Ectodermal cell (in vitro differentiated cells): ENCODE measurements around the gene CNPPD1.
A peak's percentile ranks its signal among the peaks of the same experiment; 100 is the strongest.

Experiments
- H3K27ac ChIP-seq: 2 replicates; pipeline ENCODE4 v1.7.0; 2013; ENCODE audit warnings: mild to moderate bottlenecking, low read depth, low read length; ENCODE audit not compliant: insufficient read depth, poor library complexity, severe bottlenecking
- H3K27me3 ChIP-seq: 2 replicates; pipeline ENCODE4 v1.7.0; 2013; ENCODE audit warnings: mild to moderate bottlenecking, low read length; ENCODE audit not compliant: insufficient read depth, control insufficient read depth, poor library complexity, severe bottlenecking
- H3K36me3 ChIP-seq: one replicate; pipeline ENCODE4 v1.7.0; 2013; ENCODE audit warnings: low read length; ENCODE audit not compliant: control insufficient read depth, insufficient read depth
- H3K4me1 ChIP-seq: one replicate; pipeline ENCODE4 v1.7.0; 2013; ENCODE audit warnings: low read length; ENCODE audit not compliant: control insufficient read depth, insufficient read depth
- H3K4me3 ChIP-seq: 2 replicates; pipeline ENCODE4 v1.7.0; 2013; ENCODE audit warnings: low read depth, low read length, control low read depth; ENCODE audit not compliant: insufficient read depth
- H3K9me3 ChIP-seq: 2 replicates; pipeline ENCODE4 v1.7.0; 2013; ENCODE audit warnings: mild to moderate bottlenecking, low read length, moderate library complexity; ENCODE audit not compliant: control insufficient read depth
- WGBS, 2 experiments: methylation state at CpG; one replicate each; pipeline ENCODE4 v1.1.7; 2013; ENCODE audit warnings: missing lambda C conversion rate in 2 of 2; 5-methylcytosine and 5-hydroxymethylcytosine counted together

CNPPD1 gene

GRCh38 chr2:219179601-219180465 lies 3.1 kb upstream of the CNPPD1 start:
- Histone ChIP-seq H3K4me1 (peaks cover 15% of the 10 kb centered on the region), H3K27me3 (no peaks in the 10 kb centered on the region), H3K9me3 (no peaks in the 10 kb centered on the region), H3K36me3 (peaks cover 35% of the 10 kb centered on the region), H3K4me3 (no peak overlapping the region), H3K27ac (no peak overlapping the region)
- WGBS, 2 experiments = 95 to 97% methylated on average over 9 of the region's 9 CpGs

DNA sequence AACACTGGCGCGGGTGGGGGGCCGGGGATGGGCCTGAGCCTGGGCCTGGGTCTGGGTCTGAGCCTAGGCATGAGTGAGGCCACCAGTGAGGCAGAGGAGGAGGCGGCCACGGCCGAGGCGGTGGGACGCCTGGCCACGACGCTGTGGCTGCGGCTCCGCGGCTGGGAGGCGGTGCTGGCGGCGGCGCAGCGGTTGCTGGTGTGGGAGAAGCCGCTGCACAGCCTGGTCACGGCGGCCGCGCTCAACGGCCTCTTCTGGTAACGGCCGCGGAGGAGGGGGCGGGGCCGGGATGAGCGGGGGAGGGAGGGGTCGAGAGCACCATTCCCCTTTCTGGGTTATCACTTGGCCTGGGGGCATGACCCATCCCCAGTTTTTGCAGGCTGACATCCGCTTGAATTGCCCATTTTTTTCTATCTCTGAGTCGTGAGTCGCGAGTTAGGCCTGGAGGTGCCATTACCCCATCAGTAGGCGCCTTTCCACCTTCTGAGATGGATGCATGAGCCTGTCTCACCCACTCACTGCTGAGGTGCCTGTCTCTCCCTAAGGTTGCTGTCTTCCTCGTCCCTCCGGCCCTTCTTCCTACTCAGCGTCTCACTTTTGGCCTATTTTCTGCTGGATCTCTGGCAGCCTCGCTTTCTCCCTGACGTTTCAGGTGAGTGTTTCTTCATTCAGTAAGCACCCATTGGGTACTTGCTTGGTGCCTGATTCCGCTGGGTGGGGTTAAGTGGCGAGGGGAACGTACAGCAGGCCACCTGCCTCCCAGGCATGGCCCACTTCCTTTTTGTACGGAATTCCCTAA lies 1.9 kb upstream of the CNPPD1 start:
- H3K4me3 ChIP-seq = peak overlapping the region; percentile 88
- no peaks in the 10 kb centered on the region for H3K9me3 ChIP-seq
- H3K36me3 ChIP-seq = peaks cover 35% of the 10 kb centered on the region
- no peak overlapping the region for H3K27ac ChIP-seq
- WGBS, 2 experiments = 9% methylated on average over 45 of the region's 45 CpGs
- peaks cover 15% of the 10 kb centered on the region for H3K4me1 ChIP-seq
- no peaks in the 10 kb centered on the region for H3K27me3 ChIP-seq

- Histone ChIP-seq H3K4me3 (peak within 1 kb of the TSS; percentile 88), H3K9me3 (no peaks in the 10 kb centered on the region), H3K4me1 (peaks cover 15% of the 10 kb centered on the region), H3K27me3 (no peaks in the 10 kb centered on the region), H3K27ac (peak within 1 kb of the TSS; percentile 67), H3K36me3 (peaks cover 32% of the 10 kb centered on the region)
- 0 to 1% methylated on average over 67 of the region's 67 CpGs for WGBS, 2 experiments
Measured at GRCh38 chr2:219177552-219178376, 1.0 kb upstream of the CNPPD1 start, which contains the start of gene RETREG2. Gene RETREG2 (plus strand): TSS chr2:219178275. CDS start chr2:219178353, 78 bp downstream.

DNA sequence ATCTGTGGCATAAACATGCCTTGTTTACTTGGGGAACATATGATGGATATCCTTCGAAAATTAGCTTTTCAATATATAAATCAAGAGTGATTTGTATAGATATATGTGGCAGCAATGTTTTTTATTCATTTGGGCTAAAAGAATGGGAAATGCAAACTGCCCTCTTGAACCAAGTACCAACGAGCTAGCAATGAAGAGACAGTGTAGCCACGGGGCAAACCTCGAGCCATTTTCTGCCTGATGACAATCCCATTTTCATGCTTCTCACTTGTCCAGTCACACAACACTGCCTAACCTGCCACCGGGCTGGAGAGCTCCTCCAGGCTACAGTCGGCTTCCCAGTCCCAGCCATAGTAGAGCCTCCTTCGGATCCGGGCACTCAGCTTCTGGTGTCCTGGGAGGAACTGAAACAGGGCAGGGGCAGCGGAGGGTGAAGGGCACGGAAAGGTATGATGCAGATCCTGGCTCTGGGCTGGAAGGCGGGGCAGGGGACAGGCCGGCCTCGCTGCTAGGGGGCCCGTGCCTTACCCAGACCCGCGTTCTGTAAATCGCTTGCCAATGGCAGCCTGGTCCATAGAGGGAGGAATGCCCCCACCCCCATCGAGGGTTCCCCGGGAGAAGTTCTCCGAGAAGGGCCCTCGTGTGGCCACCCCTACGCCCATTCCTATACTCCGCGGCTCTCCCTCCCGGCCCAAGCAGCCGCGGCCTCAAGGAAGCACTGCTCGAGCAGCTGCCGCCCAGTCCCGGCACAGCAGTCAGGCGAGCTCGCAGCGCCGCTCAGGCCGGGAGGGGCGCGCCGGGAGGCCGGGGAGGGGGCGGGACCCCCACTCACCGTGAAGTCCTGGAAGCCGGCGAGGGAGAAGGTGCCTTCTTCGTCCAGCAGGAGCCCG lies 552 bp downstream of the CNPPD1 start:
- Histone ChIP-seq H3K4me3 (peak overlapping the region; percentile 88), H3K4me1 (peaks cover 15% of the 10 kb centered on the region), H3K27me3 (no peaks in the 10 kb centered on the region), H3K27ac (no peak overlapping the region), H3K9me3 (no peaks in the 10 kb centered on the region), H3K36me3 (peaks cover 16% of the 10 kb centered on the region)
- 4 to 5% methylated on average over 45 of the region's 45 CpGs for WGBS, 2 experiments

DNA sequence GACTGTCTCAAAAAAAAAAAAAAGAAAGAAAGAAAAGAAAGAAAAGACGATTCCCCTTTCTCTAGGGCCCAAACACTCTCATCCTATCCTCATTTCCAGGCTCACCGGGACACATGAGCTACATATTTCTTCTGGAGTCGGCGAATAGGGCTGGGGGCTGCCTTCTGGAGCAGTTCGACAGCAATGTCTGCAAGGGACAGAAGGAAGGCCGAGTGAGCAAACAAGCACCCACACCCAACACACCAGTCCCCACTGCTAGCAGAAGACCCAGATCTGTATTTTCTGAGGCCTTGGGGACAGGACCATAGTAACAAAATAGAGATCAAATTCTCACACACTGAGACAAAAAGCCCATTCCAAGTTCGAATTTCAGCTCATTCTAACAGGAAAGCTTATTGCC lies 1.2 kb downstream of the CNPPD1 start:
- Histone ChIP-seq H3K27me3 (no peaks in the 10 kb centered on the region), H3K27ac (no peak overlapping the region), H3K36me3 (peaks cover 11% of the 10 kb centered on the region), H3K9me3 (no peaks in the 10 kb centered on the region), H3K4me3 (peak overlapping the region; percentile 88), H3K4me1 (peaks cover 15% of the 10 kb centered on the region)
- WGBS, 2 experiments = 90 to 91% methylated on average over 7 of the region's 7 CpGs

GRCh38 chr2:219174801-219175200 lies 1.9 kb downstream of the CNPPD1 start:
- Histone ChIP-seq H3K4me1 (peaks cover 15% of the 10 kb centered on the region), H3K4me3 (no peak overlapping the region), H3K9me3 (no peaks in the 10 kb centered on the region), H3K36me3 (peaks cover 4% of the 10 kb centered on the region), H3K27ac (no peak overlapping the region), H3K27me3 (no peaks in the 10 kb centered on the region)
- 92 to 93% methylated on average over 7 of the region's 7 CpGs for WGBS, 2 experiments

DNA sequence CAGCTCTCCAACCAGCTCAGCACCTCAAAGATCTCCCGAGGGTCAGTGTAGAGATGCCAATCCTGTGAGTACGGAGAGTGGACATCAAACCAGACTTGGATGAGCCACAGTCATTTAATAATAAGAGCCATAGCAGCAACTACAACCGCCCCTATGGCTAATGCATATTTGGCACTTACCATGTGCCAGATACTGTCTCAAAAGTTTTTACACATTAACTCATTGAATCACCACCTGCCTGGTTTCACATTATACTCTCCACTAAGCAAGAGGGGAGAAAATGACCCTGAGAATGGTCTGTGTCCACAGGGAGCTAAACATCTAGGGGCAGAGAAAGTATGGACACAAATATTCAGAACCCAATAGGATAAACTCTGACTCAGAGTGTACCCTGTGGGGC lies 2.6 kb downstream of the CNPPD1 start:
- Histone ChIP-seq H3K4me1 (peaks cover 12% of the 10 kb centered on the region), H3K27me3 (no peaks in the 10 kb centered on the region)

DNA sequence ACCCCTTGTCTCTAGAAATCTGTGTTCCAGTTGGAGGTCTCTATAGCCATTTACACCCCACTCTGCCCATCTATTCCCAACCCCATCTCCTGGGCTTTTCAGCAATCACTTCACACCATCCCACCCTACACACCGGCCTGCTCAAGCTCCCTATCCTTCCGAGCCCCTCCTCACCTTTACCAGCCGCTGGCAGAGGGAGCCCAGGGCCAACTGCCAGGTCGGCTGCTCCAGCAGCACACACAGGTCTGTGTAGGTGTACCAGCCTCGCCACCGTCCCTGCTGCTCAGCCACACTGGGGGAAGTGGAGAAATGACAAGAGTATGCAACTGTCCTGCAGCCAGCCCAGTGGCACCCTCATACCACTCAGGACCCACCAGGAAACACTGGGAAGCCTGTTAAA lies 3.5 kb downstream of the CNPPD1 start:
- Histone ChIP-seq H3K27ac (no peak overlapping the region), H3K4me3 (no peak overlapping the region), H3K4me1 (peaks cover 6% of the 10 kb centered on the region), H3K9me3 (no peaks in the 10 kb centered on the region), H3K27me3 (no peaks in the 10 kb centered on the region), H3K36me3 (no peaks in the 10 kb centered on the region)
- WGBS, 2 experiments = 93 to 95% methylated on average over 6 of the region's 6 CpGs

More for the DNA sequence above, 2.6 kb downstream of the CNPPD1 start:
- no peak overlapping the region for H3K4me3 ChIP-seq
- H3K27ac ChIP-seq = no peak overlapping the region
- no peaks in the 10 kb centered on the region for H3K36me3 ChIP-seq
- 88 to 97% methylated on average over 3 of the region's 3 CpGs for WGBS, 2 experiments
- H3K9me3 ChIP-seq = no peaks in the 10 kb centered on the region
